NOMO-1 treated with DMSO at 0.1 percent for 48 hours (cell line): ENCODE data around the gene CRLF1.
"Not testable (repeated sequence)": the region's sequence is repeated elsewhere in the genome, so short reads cannot be mapped to it uniquely, and the experiment has no call there.

Source experiments
- DNase-seq: peaks from one replicate; lab custom pipeline; 2025; ENCODE audit not compliant: unreplicated experiment; lab: John Stamatoyannopoulos, UW

Gene CRLF1

GRCh38 chr19:18593367-18594095, 13.1 kb downstream of the CRLF1 start:
- DNase-seq: no peak

DNA sequence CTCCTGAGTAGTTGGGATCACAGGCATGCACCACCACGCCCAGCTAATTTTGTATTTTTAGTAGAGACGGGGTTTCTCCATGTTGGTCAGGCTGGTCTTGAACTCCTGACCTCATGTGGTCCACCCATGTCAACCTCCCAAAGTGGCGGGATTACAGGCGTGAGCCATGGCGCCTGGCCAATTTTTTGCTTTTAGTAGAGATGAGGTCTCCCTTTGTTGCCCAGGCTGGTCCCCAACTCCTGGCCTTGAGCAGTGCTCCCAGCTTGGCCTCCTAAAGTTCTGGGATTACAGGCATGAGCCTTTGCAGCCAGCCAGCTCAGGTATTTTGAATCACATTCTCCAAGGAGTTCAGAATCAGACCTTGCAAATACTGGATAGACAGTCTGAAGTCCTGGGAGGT, 13.9 kb downstream of the CRLF1 start:
- not testable (repeated sequence) for DNase-seq

DNA sequence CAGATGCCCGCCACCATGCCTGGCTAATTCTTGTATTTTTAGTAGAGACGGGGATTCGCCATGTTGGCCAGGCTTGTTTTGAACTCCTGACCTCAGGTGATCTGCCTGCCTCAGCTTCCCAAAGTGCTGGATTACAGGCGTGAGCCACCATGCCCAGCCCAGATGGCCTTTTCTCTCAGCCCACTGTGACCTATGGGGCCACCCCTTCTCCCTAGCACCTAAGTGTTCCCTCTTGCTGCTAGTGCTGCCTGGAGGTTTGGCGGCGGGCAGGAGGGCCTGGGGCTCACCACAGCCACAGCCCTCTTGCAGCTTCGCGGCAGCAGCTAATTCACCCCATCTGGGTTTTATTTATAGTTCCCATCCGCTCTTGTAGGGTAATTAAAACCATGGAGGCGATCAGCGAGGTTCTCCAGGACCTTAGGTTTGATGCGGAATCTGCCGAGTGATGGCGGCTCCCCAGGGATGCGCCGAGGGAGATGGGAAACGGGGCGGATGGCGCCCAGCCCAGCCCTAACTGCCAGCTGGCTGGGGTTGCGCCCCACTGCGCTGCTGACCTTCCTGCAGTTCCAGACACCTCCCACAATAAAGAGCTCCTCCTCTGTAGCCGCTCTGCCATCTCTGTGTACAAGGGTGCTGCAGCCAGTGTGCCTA, 14.7 kb downstream of the CRLF1 start:
- no peak for DNase-seq

DNA sequence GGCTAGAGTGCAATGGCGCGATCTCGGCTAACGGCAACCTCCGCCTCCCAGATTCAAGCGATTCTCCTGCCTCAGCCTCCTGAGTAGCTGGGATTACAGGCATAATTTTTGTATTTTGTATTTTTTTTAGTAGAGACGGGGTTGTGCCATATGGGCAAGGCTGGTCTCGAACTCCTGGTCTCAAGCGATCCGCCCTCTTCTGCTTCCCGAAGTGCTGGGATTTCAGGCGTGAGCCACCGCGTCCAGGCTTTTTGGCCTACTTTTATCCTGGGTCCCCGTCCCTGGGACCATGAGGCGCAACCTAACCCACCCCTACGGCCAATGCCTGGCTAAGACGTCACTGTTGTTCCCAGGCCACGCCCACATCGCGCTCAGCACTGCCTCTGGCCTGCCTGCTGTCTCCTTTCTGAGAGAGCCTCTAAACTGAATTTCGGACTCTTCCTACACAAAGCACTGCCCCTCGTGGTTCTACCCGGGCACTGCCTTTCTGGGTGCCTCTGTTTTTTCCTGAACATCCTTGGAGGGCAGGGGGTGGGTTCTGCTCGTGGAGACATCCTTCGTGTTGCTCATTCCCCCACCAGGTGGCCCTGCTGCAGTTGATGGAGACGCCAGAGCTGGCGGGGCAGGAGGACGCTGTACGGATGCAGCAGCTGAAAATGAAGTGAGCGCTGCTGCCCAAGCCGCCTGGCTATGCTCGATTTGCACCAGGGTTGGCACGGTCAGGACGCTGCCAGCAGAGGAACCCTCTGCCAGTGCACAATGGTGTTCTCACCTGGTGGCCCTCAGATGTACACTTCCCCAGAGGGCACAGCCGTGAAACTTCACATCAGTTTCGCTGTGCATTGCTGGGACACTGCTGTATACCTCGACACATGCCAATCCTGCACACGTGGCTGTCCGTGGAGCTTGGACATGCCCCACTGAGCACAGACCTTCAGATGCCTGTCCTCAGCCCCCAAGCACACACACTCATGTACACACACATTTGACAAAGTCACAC, 16.0 kb downstream of the CRLF1 start:
- no peak for DNase-seq

GRCh38 chr19:18589380-18590272, 17.0 kb downstream of the CRLF1 start:
- peak; percentile 62 for DNase-seq

GRCh38 chr19:18588611-18589379, 17.8 kb downstream of the CRLF1 start, which contains the start of gene REX1BD:
Gene REX1BD (plus strand): TSS chr19:18588798. CDS start chr19:18588802, 4 bp downstream.
- DNase-seq: peak; percentile 76

- DNase-seq: no peak
These were observed 18.5 kb downstream of the CRLF1 start for GRCh38 chr19:18587962-18588610.

DNA sequence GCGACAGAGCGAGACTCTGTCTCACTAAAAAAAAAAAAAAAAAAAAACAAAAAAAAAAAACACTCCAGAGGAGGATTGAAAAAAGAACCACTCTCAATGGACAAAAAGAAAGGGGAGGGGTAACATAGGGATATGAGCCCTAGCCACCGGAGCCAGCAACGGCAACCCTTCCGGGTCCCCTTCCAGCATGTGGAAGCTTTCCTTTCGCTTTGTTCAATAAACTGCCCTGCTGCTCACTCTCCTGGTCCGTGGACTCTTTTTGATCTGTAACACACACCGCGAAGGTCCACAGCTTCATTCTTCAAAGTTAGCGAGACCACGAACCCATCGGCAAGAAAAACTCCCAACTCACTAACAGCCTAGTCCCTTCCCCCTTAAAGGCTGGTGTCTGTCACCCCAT, 19.0 kb downstream of the CRLF1 start:
- DNase-seq: no peak

DNA sequence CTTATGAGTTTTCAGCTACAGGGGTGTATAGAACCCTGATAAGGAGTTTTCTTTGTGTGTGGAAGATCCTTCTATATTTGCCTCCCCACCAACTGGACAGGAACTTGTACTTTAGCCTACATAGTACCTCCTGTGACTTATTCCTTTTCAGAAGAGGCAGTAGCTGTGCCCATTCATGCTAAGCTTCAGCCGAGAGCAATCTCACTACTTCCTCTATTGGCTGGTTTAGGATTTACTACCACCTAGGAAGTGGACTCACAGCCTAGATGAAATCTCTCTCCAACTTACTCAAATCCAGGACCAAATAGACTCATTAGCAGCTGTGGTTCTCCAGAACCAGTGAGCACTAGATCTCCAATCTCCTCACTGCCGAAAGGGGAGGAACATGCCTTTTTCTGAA, 20.3 kb downstream of the CRLF1 start:
- peak; percentile 67 for DNase-seq

DNA sequence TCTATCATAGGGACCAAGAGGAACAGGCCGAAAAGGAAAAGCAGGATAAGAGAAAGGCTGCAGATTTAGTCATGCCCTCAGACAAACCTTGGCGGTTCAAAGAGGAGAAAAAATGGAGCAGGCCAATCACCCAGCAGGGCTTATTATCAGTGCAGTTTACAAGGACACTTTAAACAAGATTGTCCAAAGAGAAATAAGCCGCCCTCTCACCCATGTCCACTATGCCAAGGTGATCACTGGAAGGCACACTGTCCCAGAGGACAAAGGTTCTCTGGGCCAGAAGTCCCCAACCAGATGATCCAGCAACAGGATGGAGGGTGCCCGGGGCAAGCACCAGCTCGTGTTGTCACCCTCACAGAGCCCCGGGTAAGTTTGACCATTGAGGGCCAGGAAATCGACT, 26.3 kb downstream of the CRLF1 start:
- DNase-seq: no peak

- no peak for DNase-seq
These were observed 29.2 kb downstream of the CRLF1 start for GRCh38 chr19:18577365-18577914.

- DNase-seq: no peak
These were observed 30.2 kb downstream of the CRLF1 start for GRCh38 chr19:18576383-18576782.

GRCh38 chr19:18574691-18575291, 31.8 kb downstream of the CRLF1 start:
- DNase-seq: no peak

DNA sequence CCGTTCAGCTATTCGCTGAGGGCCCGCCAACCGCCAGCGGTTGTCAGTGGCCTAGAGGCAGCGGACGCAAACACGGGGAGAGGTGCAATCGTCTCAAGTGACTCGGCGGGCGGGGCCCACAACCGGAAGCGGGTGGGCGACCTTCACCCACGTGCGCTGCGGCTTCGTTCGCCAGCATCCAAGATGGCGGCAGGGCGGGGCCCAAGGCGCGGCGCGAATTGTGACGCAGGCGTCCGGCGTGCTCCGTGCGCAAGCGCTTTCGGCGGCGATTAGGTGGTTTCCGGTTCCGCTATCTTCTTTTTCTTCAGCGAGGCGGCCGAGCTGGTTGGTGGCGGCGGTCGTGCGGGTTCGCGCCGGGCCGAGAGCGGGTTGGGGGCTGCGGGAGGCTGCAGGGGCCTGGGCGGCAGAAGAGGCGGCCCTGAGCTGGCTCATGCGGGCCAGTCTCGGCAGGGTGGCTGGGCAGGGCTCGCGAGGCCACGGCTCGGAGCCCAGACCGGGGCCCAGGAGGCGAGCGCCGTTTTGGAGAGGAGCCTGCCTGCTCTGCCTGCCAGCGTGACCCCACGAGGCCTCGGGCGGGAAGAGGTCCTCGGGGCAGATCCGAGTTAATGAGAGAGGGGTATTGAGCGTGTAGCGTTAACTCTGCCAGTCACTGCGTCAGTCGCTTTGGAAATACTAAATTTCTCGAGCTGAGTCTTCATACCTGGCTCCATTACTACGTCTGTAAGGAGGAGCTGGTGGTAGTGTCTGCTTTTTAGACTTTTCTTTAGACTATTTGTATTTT, 34.8 kb downstream of the CRLF1 start, which contains the start of gene UBA52:
TSS of gene UBA52 (plus strand) at position 294 of the 781 bp plus-strand sequence. CDS start 1,444 bp downstream, outside the sequence.
- peak; percentile 94 for DNase-seq

DNA sequence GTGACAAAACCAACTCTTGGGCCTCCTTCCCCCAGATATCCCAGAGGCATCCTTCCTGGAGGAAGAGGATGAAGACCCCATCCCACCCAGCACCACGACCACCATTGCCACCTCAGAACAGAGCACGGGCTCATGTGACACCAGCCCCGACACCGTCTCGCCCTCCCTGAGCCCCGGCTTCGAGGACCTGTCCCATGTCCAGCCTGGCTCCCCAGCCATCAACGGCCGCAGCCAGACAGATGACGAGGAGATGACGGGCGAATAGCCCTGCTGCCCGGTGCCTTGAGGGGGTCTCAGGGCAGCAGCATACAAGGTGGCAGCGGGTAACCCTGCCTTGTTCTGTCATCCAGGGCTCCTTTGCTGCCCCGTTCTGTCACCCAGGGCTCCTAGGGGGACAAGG, 38.2 kb downstream of the CRLF1 start:
- DNase-seq: no peak

- DNase-seq: no peak
These were observed 39.6 kb downstream of the CRLF1 start for GRCh38 chr19:18566953-18567352.

DNA sequence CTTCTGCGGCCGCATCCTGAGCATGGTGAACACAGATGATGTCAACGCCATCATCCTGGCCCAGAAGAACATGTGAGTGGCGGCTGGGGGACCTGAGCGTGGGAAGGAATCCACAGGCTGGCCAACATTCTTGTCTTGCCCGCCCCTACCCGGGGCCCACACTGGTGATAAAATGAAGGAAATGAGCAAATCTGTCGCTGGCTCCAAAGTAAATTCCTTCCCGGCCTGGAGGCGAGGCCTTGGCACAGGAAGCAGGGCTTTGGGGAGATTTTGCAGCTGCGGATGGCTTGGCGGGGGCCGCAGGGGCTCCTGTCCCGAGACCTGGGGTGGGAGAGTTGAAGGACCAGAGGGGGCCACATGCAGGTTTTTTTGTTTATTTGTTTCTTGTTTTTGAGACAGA, 44.5 kb downstream of the CRLF1 start:
- DNase-seq: no peak

DNA sequence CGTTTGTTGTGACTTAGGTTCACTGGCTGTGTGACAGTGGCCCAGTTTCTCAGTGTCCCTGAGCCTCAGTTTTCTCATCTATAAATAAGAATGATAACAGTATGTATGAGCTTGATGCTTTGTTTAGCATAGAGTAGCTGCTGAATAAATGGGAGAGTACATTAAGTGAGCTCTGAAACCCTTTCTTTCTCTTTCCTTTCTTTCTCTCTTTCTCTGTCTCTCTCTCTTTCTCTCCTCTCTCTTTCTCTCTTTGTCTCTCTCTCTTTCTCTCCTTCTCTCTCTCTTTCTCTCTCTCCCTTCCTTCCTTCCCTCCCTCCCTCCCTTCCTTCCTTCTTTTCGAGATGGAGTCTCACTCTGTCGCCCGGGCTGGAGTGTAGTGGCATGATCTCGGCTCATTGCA, 46.9 kb downstream of the CRLF1 start:
- DNase-seq: no peak
